Skeletal muscle tissue (tissue), 2 donors: ENCODE data around the gene SMARCA4. TPM values are rescaled to one million over a fixed set of nuclear protein-coding genes. Genes with fewer than 3 reads are reported as not detected.

Experiments
- small RNA-seq: library from RNA; depleted of rRNA; stranded (forward); fragments of <200 nt; gene quantifications from one replicate; pipeline ENCODE3, GENCODE V24; 2014
- total RNA-seq: library from RNA; depleted of rRNA; stranded (reverse); fragments of >200 nt; gene quantifications from one replicate; pipeline ENCODE4 v1.2.3, GENCODE V29; 2014

Gene SMARCA4
- total RNA-seq, 1 donor from 2014 or later = 58.5 TPM

Small RNA genes lying within 50 kb of the gene (small RNA-seq; reads per million reads assigned to genes)
- gene RF02271 (not detected), gene RN7SL192P (0.07 reads per million)

Other genes with a start within 250 kb of the SMARCA4 start
- gene DNM2, start 243.0 kb upstream of the SMARCA4 start, total RNA-seq = 54.8 TPM
- 39.7 TPM for gene TMED1, start 124.8 kb upstream of the SMARCA4 start, total RNA-seq
- 4.2 TPM for gene C19orf38, start 112.6 kb upstream of the SMARCA4 start, total RNA-seq
- 19.8 TPM for gene CARM1, start 89.5 kb upstream of the SMARCA4 start, total RNA-seq
- gene YIPF2, start 32.4 kb upstream of the SMARCA4 start, total RNA-seq = 30.3 TPM
- gene TIMM29, start 32.2 kb upstream of the SMARCA4 start, total RNA-seq = 25.6 TPM
- gene LDLR, start 128.4 kb downstream of the SMARCA4 start, total RNA-seq = 45.9 TPM
- gene SPC24, start 194.8 kb downstream of the SMARCA4 start, total RNA-seq = 12.0 TPM
- gene KANK2, start 236.5 kb downstream of the SMARCA4 start, total RNA-seq = 53.2 TPM